Keratinocyte (primary cell): ENCODE results near the gene RSAD1. TPM values are rescaled to one million over a fixed set of nuclear protein-coding genes. Genes with fewer than 3 reads are reported as not detected.

Experiments
- DNase-seq: peaks from one replicate; pipeline ENCODE4 v3.0.0-alpha.2; 2011; ENCODE audit warnings: low read depth, missing footprints, low spot score
- FAIRE-seq: peaks from 2 replicates; lab custom pipeline; 2011; peaks lifted over from hg19 to GRCh38; lab: Jason Lieb, UNC
- H2AFZ ChIP-seq: 2 replicates; pipeline ENCODE4 v1.6.0; 2012; ENCODE audit warnings: low read length, control low read depth, inconsistent platforms; ENCODE audit not compliant: control insufficient read depth
- H3K27ac ChIP-seq: 2 replicates; pipeline ENCODE4 v1.5.1; 2011; ENCODE audit warnings: low read length; ENCODE audit not compliant: control insufficient read depth, insufficient read depth
- H3K27me3 ChIP-seq: 3 replicates; pipeline ENCODE4 v1.6.0; 2011; ENCODE audit warnings: low read length; ENCODE audit not compliant: control insufficient read depth, insufficient read depth; ENCODE audit errors: extremely low read depth
- H3K36me3 ChIP-seq, 2 experiments: 2 replicates in 1 of 2; 3 replicates in 1 of 2; pipeline ENCODE4 v1.5.1; 2011; ENCODE audit warnings: low read length in 2 of 2, mild to moderate bottlenecking in 1 of 2; ENCODE audit not compliant: control insufficient read depth in 2 of 2, insufficient read depth in 2 of 2; ENCODE audit errors: extremely low read depth in 1 of 2
- H3K4me1 ChIP-seq: 3 replicates; pipeline ENCODE4 v1.5.1; 2011; ENCODE audit warnings: low read length; ENCODE audit not compliant: control insufficient read depth, insufficient read depth; ENCODE audit errors: extremely low read depth
- H3K4me2 ChIP-seq: 3 replicates; pipeline ENCODE4 v1.6.0; 2011; ENCODE audit warnings: low read depth, low read length; ENCODE audit not compliant: control insufficient read depth, insufficient read depth; ENCODE audit errors: extremely low read depth
- H3K4me3 ChIP-seq, 3 experiments: fragments of 200-600 bp in 1 of 3; sonication (generic) in 1 of 3; 2 replicates in 2 of 3; 3 replicates in 1 of 3; pipeline ENCODE4 v1.5.1; 2011 to 2016; ENCODE audit warnings: low read length in 3 of 3, mild to moderate bottlenecking in 3 of 3, control low read depth in 2 of 3, inconsistent platforms in 1 of 3, low read depth in 1 of 3, mixed read lengths in 1 of 3, mixed run types in 1 of 3, moderate library complexity in 1 of 3; ENCODE audit not compliant: control insufficient read depth in 2 of 3, insufficient read depth in 2 of 3; ENCODE audit errors: extremely low read depth in 1 of 3
- H3K79me2 ChIP-seq: 2 replicates; pipeline ENCODE4 v1.6.0; 2012; ENCODE audit warnings: low read length; ENCODE audit not compliant: control insufficient read depth, insufficient read depth
- H3K9ac ChIP-seq: 3 replicates; pipeline ENCODE4 v1.6.0; 2011; ENCODE audit warnings: low read length; ENCODE audit not compliant: control insufficient read depth, insufficient read depth; ENCODE audit errors: extremely low read depth
- H3K9me1 ChIP-seq: 3 replicates; pipeline ENCODE4 v1.6.0; 2011; ENCODE audit warnings: low read length; ENCODE audit not compliant: control insufficient read depth, insufficient read depth; ENCODE audit errors: extremely low read depth
- H3K9me3 ChIP-seq: 2 replicates; pipeline ENCODE4 v1.5.1; 2012; ENCODE audit warnings: low read depth, low read length; ENCODE audit not compliant: control insufficient read depth
- H4K20me1 ChIP-seq: 3 replicates; pipeline ENCODE4 v1.6.0; 2011; ENCODE audit warnings: low read length; ENCODE audit not compliant: control insufficient read depth, insufficient read depth; ENCODE audit errors: extremely low read depth
- EZH2 ChIP-seq: IDR thresholded peaks from one replicate; pipeline ENCODE4 v1.6.1; 2012; ENCODE audit warnings: inconsistent platforms, mild to moderate bottlenecking, low read length, moderate library complexity
- dilution Hi-C: fragments of 300-500 bp; cut with MboI; formaldehyde crosslinking; loops from one replicate; pipeline ENCODE4 v1.7.0; 2020; ENCODE audit warnings: low sequenced_read_pairs; ENCODE audit not compliant: extremely low pct_ligation_motif_present
- polyA plus RNA-seq, 5 experiments: library from polyadenylated mRNA; depleted of rRNA in 3 of 5; stranded (reverse) in 3 of 5; stranded (forward) in 1 of 5; unstranded in 1 of 5; fragments of >200 nt; gene quantifications; 1 replicate in 1 of 5; 2 replicates in 3 of 5; 3 replicates in 1 of 5; pipeline versions ENCODE4 v1.2.1 to v1.2.3, GENCODE V29; 2011 to 2012; ENCODE audit warnings: missing spikeins in 2 of 5, low read depth in 1 of 5, low replicate concordance in 1 of 5
- TF ChIP-seq, protein P1 (sequence below), 3 experiments: IDR thresholded peaks in 1 of 3; conservative IDR thresholded peaks in 1 of 3; optimal IDR thresholded peaks in 1 of 3; 2 replicates in 2 of 3; 3 replicates in 1 of 3; pipeline versions ENCODE3 to v1.5.1; 2011; ENCODE audit warnings: low read length in 3 of 3, mild to moderate bottlenecking in 3 of 3, moderate library complexity in 2 of 3, control low read depth in 1 of 3, inconsistent platforms in 1 of 3; ENCODE audit not compliant: insufficient read depth in 2 of 3; ENCODE audit errors: extremely low read depth in 1 of 3

RSAD1 gene
- polyA plus RNA-seq, 1 donor (not counting 4 experiments of a cell fraction or from before 2014, with no cell fraction given): 28.2 TPM

DNA sequence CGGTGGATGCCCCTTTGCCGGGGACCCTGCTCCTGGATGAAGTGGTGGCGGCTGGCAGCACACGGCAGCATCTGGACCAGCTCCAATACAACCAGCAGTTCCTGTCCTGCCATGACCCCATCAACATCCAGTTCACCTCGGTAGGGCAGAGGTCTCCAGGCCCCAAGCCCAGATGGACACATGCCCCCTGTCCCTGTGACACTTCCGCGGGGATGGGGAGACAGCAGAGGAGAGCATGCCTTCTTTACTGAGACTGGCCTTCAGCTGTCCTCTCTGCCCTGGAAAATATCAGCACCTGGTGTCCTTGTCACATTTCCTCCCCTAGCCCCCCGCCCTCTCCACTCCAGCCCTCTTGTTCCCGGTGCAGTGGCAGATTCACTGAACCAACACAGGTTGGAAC is 16.2 kb upstream of the RSAD1 start:
- Histone ChIP-seq H3K4me2 (no peak overlapping the region), H3K4me1 (peaks cover 18% of the 10 kb centered on the region), H2AFZ (no peak overlapping the region), H3K36me3 (peaks cover 4 to 22% of the 10 kb centered on the region in 2 experiments), H3K9me1 (no peaks in the 10 kb centered on the region), H3K4me3 (no peak overlapping the region), H4K20me1 (peaks cover 3% of the 10 kb centered on the region), H3K27ac (no peak overlapping the region), H3K79me2 (no peaks in the 10 kb centered on the region), H3K9me3 (no peaks in the 10 kb centered on the region), H3K9ac (no peak overlapping the region), H3K27me3 (peaks cover 2% of the 10 kb centered on the region)
- dilution Hi-C loops: no loop called here
- DNase-seq: no peak
- FAIRE-seq: no peak
- TF ChIP-seq, protein P1, sequence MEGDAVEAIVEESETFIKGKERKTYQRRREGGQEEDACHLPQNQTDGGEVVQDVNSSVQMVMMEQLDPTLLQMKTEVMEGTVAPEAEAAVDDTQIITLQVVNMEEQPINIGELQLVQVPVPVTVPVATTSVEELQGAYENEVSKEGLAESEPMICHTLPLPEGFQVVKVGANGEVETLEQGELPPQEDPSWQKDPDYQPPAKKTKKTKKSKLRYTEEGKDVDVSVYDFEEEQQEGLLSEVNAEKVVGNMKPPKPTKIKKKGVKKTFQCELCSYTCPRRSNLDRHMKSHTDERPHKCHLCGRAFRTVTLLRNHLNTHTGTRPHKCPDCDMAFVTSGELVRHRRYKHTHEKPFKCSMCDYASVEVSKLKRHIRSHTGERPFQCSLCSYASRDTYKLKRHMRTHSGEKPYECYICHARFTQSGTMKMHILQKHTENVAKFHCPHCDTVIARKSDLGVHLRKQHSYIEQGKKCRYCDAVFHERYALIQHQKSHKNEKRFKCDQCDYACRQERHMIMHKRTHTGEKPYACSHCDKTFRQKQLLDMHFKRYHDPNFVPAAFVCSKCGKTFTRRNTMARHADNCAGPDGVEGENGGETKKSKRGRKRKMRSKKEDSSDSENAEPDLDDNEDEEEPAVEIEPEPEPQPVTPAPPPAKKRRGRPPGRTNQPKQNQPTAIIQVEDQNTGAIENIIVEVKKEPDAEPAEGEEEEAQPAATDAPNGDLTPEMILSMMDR (optimal IDR thresholded peaks at IDR 0.05 in 1 of 3, IDR thresholded peaks at IDR 0.05 in 1 of 3, conservative IDR thresholded peaks at IDR 0.05 in 1 of 3; ENCODE audit: extremely low read depth in 1 of 3, insufficient read depth in 2 of 3, low read length in 3 of 3): no peak
- no peak for TF ChIP-seq EZH2

DNA sequence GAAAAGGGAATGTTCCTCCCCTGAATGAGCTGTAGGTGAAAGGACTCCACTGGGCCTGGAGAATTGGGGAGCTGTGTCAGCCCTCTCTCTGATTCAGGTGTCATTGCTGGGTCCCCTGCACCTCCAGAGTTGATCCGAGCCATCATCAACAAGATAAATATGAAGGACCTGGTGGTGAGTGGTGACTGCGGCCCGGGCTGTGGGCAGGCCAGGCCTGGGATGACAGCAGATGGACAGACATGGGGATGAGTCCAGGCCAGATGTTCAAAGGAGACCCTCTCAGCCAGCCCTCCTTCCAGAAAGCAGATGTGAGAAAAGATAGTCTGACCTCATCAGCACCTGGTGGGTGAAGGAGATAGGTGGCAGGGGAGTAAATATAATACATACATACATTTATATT is 14.5 kb upstream of the RSAD1 start:
- H3K4me2 ChIP-seq: no peak overlapping the region
- H4K20me1 ChIP-seq: no peaks in the 10 kb centered on the region
- H3K9ac ChIP-seq: no peak overlapping the region
- FAIRE-seq (no peak), DNase-seq (no peak)
- H2AFZ ChIP-seq: no peak overlapping the region
- no peaks in the 10 kb centered on the region for H3K79me2 ChIP-seq
- peaks cover 9% of the 10 kb centered on the region for H3K4me1 ChIP-seq
- no peaks in the 10 kb centered on the region for H3K9me1 ChIP-seq
- TF ChIP-seq, protein P1 (optimal IDR thresholded peaks at IDR 0.05 in 1 of 3, IDR thresholded peaks at IDR 0.05 in 1 of 3, conservative IDR thresholded peaks at IDR 0.05 in 1 of 3; ENCODE audit: extremely low read depth in 1 of 3, insufficient read depth in 2 of 3, low read length in 3 of 3): no peak
- TF ChIP-seq EZH2: no peak
- H3K27me3 ChIP-seq: peaks cover 19% of the 10 kb centered on the region
- no peaks in the 10 kb centered on the region for H3K9me3 ChIP-seq
- H3K4me3 ChIP-seq: no peak overlapping the region
- H3K36me3 ChIP-seq: peaks cover 4 to 22% of the 10 kb centered on the region in 2 experiments
- no peak overlapping the region for H3K27ac ChIP-seq
- dilution Hi-C loops: no loop called here
